Endodermal cell (in vitro differentiated cells): ENCODE results near the gene CISD1. TPM values are rescaled to one million over a fixed set of nuclear protein-coding genes. Genes with fewer than 3 reads are reported as not detected.

Source experiments
- DNase-seq: peaks from one replicate; pipeline ENCODE4 v3.0.0-alpha.2; 2017
- H3K27ac ChIP-seq: 2 replicates; pipeline ENCODE4 v1.5.1; 2013; ENCODE audit warnings: mild to moderate bottlenecking, low read depth, low read length, moderate library complexity
- H3K27me3 ChIP-seq: 2 replicates; pipeline ENCODE4 v1.6.1; 2013; ENCODE audit warnings: mild to moderate bottlenecking, low read length, moderate library complexity; ENCODE audit not compliant: insufficient read depth, control insufficient read depth, poor library complexity, severe bottlenecking
- H3K36me3 ChIP-seq: 2 replicates; pipeline ENCODE4 v1.7.0; 2013; ENCODE audit warnings: mild to moderate bottlenecking, low read length, moderate library complexity; ENCODE audit not compliant: control insufficient read depth, insufficient read depth
- H3K4me1 ChIP-seq: one replicate; pipeline ENCODE4 v1.7.0; 2013; ENCODE audit warnings: low read length; ENCODE audit not compliant: control insufficient read depth, insufficient read depth
- H3K4me3 ChIP-seq: 2 replicates; pipeline ENCODE4 v1.5.1; 2013; ENCODE audit warnings: mild to moderate bottlenecking, low read length, moderate library complexity
- H3K9ac ChIP-seq: 2 replicates; pipeline ENCODE4 v1.6.1; 2013; ENCODE audit warnings: mild to moderate bottlenecking, low read length, moderate library complexity; ENCODE audit not compliant: poor library complexity, severe bottlenecking; ENCODE audit errors: extremely low read depth
- H3K9me3 ChIP-seq: 2 replicates; pipeline ENCODE4 v1.6.1; 2013; ENCODE audit warnings: mild to moderate bottlenecking, low read length, moderate library complexity; ENCODE audit not compliant: control insufficient read depth
- H3K27ac Mint-ChIP-seq: 2 replicates; pipeline ENCODE4 v1.8.0; 2020; ENCODE audit warnings: mixed read lengths
- H3K27me3 Mint-ChIP-seq: 2 replicates; pipeline ENCODE4 v1.8.0; 2021; ENCODE audit warnings: mild to moderate bottlenecking, mixed read lengths; ENCODE audit not compliant: insufficient read depth
- H3K36me3 Mint-ChIP-seq: 2 replicates; pipeline ENCODE4 v1.8.0; 2020; ENCODE audit warnings: low read depth, mixed read lengths
- H3K4me1 Mint-ChIP-seq: 2 replicates; pipeline ENCODE4 v1.8.0; 2020; ENCODE audit warnings: mixed read lengths
- H3K4me3 Mint-ChIP-seq: 2 replicates; pipeline ENCODE4 v1.8.0; 2020; ENCODE audit warnings: mild to moderate bottlenecking, moderate library complexity, mixed read lengths
- H3K9me3 Mint-ChIP-seq: 2 replicates; pipeline ENCODE4 v1.8.0; 2020; ENCODE audit warnings: mild to moderate bottlenecking, mixed read lengths
- WGBS, 2 experiments: methylation state at CpG; one replicate each; pipeline versions ENCODE4 v1.1.5 to v1.1.7; 2013; ENCODE audit warnings: missing lambda C conversion rate in 2 of 2, mixed read lengths in 1 of 2; ENCODE audit not compliant: insufficient coverage in 1 of 2, insufficient read length in 1 of 2; 5-methylcytosine and 5-hydroxymethylcytosine counted together
- total RNA-seq, 2 donors: library from RNA; stranded (reverse); fragmentation: NEBNext Ultra II Directional in 1 of 2; extraction: Animal tissue kit (Norgen Biotek cat#: 25700) in 1 of 2; gene quantifications; 2 replicates in 1 of 2; 3 replicates in 1 of 2; pipeline ENCODE4 v1.2.1, GENCODE V29; 2021
- TF ChIP-seq, protein P1 (sequence below): fragments of 200-600 bp; sonication (generic); conservative IDR thresholded peaks from 2 replicates; pipeline ENCODE4 v1.5.0; 2021; ENCODE audit warnings: antibody characterized with exemption, mild to moderate bottlenecking

Gene CISD1
- total RNA-seq, 2 donors from 2014 or later = 33.9 to 39.0 TPM

DNA sequence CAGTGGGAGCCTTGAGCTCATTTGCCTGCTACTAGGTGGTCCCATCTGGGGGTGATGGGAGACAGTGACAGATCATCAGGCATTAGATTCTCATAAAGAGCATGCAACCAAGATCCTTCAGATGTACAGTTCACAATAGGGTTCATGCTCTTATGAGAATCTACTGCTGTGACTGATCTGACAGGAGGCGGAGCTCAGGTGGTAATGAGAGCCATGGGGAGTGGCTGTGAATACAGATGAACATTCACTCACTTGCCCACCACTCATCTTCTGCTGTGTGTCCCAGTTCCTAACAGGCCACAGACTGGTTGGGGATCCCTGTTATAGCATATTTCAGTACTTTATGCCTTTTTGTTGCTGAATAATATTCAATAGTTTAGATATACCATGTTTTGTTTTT is 59.3 kb downstream of the CISD1 start:
- H3K36me3 Mint-ChIP-seq = no peaks in the 10 kb centered on the region
- TF ChIP-seq, protein P1, sequence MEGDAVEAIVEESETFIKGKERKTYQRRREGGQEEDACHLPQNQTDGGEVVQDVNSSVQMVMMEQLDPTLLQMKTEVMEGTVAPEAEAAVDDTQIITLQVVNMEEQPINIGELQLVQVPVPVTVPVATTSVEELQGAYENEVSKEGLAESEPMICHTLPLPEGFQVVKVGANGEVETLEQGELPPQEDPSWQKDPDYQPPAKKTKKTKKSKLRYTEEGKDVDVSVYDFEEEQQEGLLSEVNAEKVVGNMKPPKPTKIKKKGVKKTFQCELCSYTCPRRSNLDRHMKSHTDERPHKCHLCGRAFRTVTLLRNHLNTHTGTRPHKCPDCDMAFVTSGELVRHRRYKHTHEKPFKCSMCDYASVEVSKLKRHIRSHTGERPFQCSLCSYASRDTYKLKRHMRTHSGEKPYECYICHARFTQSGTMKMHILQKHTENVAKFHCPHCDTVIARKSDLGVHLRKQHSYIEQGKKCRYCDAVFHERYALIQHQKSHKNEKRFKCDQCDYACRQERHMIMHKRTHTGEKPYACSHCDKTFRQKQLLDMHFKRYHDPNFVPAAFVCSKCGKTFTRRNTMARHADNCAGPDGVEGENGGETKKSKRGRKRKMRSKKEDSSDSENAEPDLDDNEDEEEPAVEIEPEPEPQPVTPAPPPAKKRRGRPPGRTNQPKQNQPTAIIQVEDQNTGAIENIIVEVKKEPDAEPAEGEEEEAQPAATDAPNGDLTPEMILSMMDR = no peak

DNA sequence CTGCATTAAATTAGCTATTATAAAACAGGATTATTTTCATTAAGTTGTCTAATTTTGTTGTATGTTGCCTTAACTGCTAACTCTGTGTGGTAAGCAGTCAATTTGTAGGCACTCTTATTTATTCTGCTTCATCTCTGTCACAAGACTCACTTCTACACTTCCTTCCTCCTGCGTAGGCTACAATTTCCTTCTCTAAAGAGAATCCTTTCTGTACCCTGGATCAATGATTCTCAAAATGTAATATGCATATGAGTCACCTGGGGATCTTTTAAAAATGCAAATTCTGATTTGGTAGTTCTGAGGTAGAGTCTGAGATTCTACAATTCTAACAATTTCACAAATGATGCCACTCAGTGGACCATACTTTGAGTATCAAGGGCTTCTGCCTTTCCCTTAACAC is 61.5 kb downstream of the CISD1 start:
- Histone ChIP-seq H3K27me3 (no peaks in the 10 kb centered on the region), H3K36me3 (no peaks in the 10 kb centered on the region), H3K27ac (no peak overlapping the region), H3K4me1 (no peaks in the 10 kb centered on the region), H3K9me3 (peaks cover 4% of the 10 kb centered on the region), H3K9ac (no peak overlapping the region), H3K4me3 (no peak overlapping the region)
- no peak for DNase-seq
- WGBS, 2 experiments = 92% methylated on average over 1 of the region's 1 CpG; no CpG with 5 or more reads in 1 of the 2 experiments
- peaks cover 10% of the 10 kb centered on the region for H3K4me1 Mint-ChIP-seq
- H3K27ac Mint-ChIP-seq = no peak overlapping the region
- peaks cover 2% of the 10 kb centered on the region for H3K9me3 Mint-ChIP-seq
- H3K36me3 Mint-ChIP-seq = no peaks in the 10 kb centered on the region
- TF ChIP-seq, protein P1 = no peak
- no peak overlapping the region for H3K4me3 Mint-ChIP-seq
- H3K27me3 Mint-ChIP-seq = peaks cover 14% of the 10 kb centered on the region

More for the DNA sequence above, 59.3 kb downstream of the CISD1 start:
- Histone ChIP-seq H3K27ac (no peak overlapping the region), H3K27me3 (no peaks in the 10 kb centered on the region), H3K9me3 (peaks cover 4% of the 10 kb centered on the region), H3K36me3 (no peaks in the 10 kb centered on the region), H3K4me1 (no peaks in the 10 kb centered on the region), H3K9ac (no peak overlapping the region), H3K4me3 (no peak overlapping the region)
- H3K27me3 Mint-ChIP-seq = peaks cover 14% of the 10 kb centered on the region
- H3K9me3 Mint-ChIP-seq = peaks cover 2% of the 10 kb centered on the region
- 88 to 100% methylated on average over 1 of the region's 1 CpG for WGBS, 2 experiments
- no peak overlapping the region for H3K4me3 Mint-ChIP-seq
- H3K27ac Mint-ChIP-seq = no peak overlapping the region
- peaks cover 10% of the 10 kb centered on the region for H3K4me1 Mint-ChIP-seq
- DNase-seq = no peak

- Histone ChIP-seq H3K4me3 (no peak overlapping the region), H3K27me3 (no peaks in the 10 kb centered on the region), H3K9ac (no peak overlapping the region), H3K9me3 (peaks cover 4% of the 10 kb centered on the region), H3K4me1 (no peaks in the 10 kb centered on the region), H3K27ac (no peak overlapping the region), H3K36me3 (no peaks in the 10 kb centered on the region)
- Mint-ChIP-seq H3K27ac (no peak overlapping the region), H3K4me3 (no peak overlapping the region), H3K27me3 (peaks cover 8% of the 10 kb centered on the region), H3K9me3 (peaks cover 2% of the 10 kb centered on the region), H3K36me3 (no peaks in the 10 kb centered on the region), H3K4me1 (peaks cover 18% of the 10 kb centered on the region)
- TF ChIP-seq, protein P1 = no peak
- DNase-seq = no peak
- WGBS, 2 experiments = 80 to 93% methylated on average over 1 to 2 of the region's 2 CpGs
Measured at GRCh38 chr10:58331646-58332045, 62.7 kb downstream of the CISD1 start.
